ENCODE results near the gene CHST3. TPM values are rescaled to one million over a fixed set of nuclear protein-coding genes. Genes with fewer than 3 reads are reported as not detected.
A peak's percentile ranks its signal among the peaks of the same experiment; 100 is the strongest.

Gene CHST3
- total and polyA plus RNA-seq, 8 donors, result 1.5 to 26.8 (median 10.8) TPM

GRCh38 chr10:71979692-71980062 lies 15.5 kb downstream of the CHST3 start:
- H3K36me3 ChIP-seq, result no peaks in the 10 kb centered on the region
- H3K4me3 ChIP-seq, result no peak overlapping the region
- no peaks in the 10 kb centered on the region for H3K9me3 ChIP-seq
- TF ChIP-seq CTCF (IDR thresholded peaks at IDR 0.05) (no peak), POLR2AphosphoS5 (IDR thresholded peaks at IDR 0.05) (no peak), POLR2A (IDR thresholded peaks at IDR 0.05) (no peak), EP300 (IDR thresholded peaks at IDR 0.05) (no peak)
- peak overlapping the region; percentile 65 to 89 (median 84) for H3K27ac ChIP-seq
- H3K4me1 ChIP-seq, result peaks cover 85 to 100% (median 99%) of the 10 kb centered on the region in 4 donors
- intact Hi-C loops (cut with DNase I; ENCODE audit: low total_unique reads), result no loop called here
- WGBS, 5 donors, result 46 to 72% (median 63%) methylated on average over 5 of the region's 5 CpGs
- no peak for DNase-seq
- H3K27me3 ChIP-seq, result no peaks in the 10 kb centered on the region

- H3K9me3 ChIP-seq, result no peaks in the 10 kb centered on the region
- 9 to 31% (median 24%) methylated on average over 10 of the region's 10 CpGs for WGBS, 5 donors
- TF ChIP-seq EP300 (IDR thresholded peaks at IDR 0.05), result no peak
- TF ChIP-seq POLR2AphosphoS5 (IDR thresholded peaks at IDR 0.05), result peak; percentile 23 to 80 (median 66)
- H3K36me3 ChIP-seq, result no peaks in the 10 kb centered on the region
- intact Hi-C loops (cut with DNase I; ENCODE audit: low total_unique reads), result no loop called here
- H3K27ac ChIP-seq, result peak overlapping the region; percentile 65 to 89 (median 84)
- H3K27me3 ChIP-seq, result no peaks in the 10 kb centered on the region
- no peak overlapping the region for H3K4me3 ChIP-seq
- peak; percentile 48 to 55 for DNase-seq
- peaks cover 85 to 100% (median 99%) of the 10 kb centered on the region in 4 donors for H3K4me1 ChIP-seq
These were observed 16.2 kb downstream of the CHST3 start for GRCh38 chr10:71980181-71981014.

GRCh38 chr10:71981015-71981875 lies 17.1 kb downstream of the CHST3 start:
- peaks cover 85 to 100% (median 99%) of the 10 kb centered on the region in 4 donors for H3K4me1 ChIP-seq
- H3K9me3 ChIP-seq, result no peaks in the 10 kb centered on the region
- WGBS, 5 donors, result 27 to 48% (median 45%) methylated on average over 12 to 14 of the region's 14 CpGs
- intact Hi-C loops (cut with DNase I; ENCODE audit: low total_unique reads), result no loop called here
- H3K36me3 ChIP-seq, result no peaks in the 10 kb centered on the region
- TF ChIP-seq POLR2A (IDR thresholded peaks at IDR 0.05), result no peak
- TF ChIP-seq EP300 (IDR thresholded peaks at IDR 0.05), result no peak
- TF ChIP-seq POLR2AphosphoS5 (IDR thresholded peaks at IDR 0.05), result no peak
- TF ChIP-seq CTCF (IDR thresholded peaks at IDR 0.05), result no peak
- peak in 1 of 2 donors; percentile 75 for DNase-seq
- H3K27ac ChIP-seq, result peak overlapping the region; percentile 44 to 89 (median 84)
- no peak overlapping the region for H3K4me3 ChIP-seq
- no peaks in the 10 kb centered on the region for H3K27me3 ChIP-seq

- intact Hi-C loops (cut with DNase I; ENCODE audit: low total_unique reads), result no loop called here
- no peaks in the 10 kb centered on the region for H3K36me3 ChIP-seq
- TF ChIP-seq POLR2AphosphoS5 (IDR thresholded peaks at IDR 0.05) (no peak), POLR2A (IDR thresholded peaks at IDR 0.05) (no peak), CTCF (IDR thresholded peaks at IDR 0.05) (no peak), EP300 (IDR thresholded peaks at IDR 0.05) (no peak)
- peaks cover 87 to 100% (median 98%) of the 10 kb centered on the region in 4 donors for H3K4me1 ChIP-seq
- WGBS, 5 donors, result 56 to 81% (median 73%) methylated on average over 1 of the region's 1 CpG
- H3K27ac ChIP-seq, result peak overlapping the region in 4 of 5 donors; percentile 82 to 89 (median 85)
- DNase-seq, result no peak
- no peaks in the 10 kb centered on the region for H3K9me3 ChIP-seq
- H3K4me3 ChIP-seq, result no peak overlapping the region
- H3K27me3 ChIP-seq, result no peaks in the 10 kb centered on the region
These were observed 17.7 kb downstream of the CHST3 start for GRCh38 chr10:71981876-71982230.
